GM12872 (cell line): ENCODE data around the gene ERVH48-1.

ENCODE experiments used
- CTCF ChIP-seq: IDR thresholded peaks from 3 replicates; pipeline ENCODE4 v1.5.1; 2011; ENCODE audit warnings: low read depth, mild to moderate bottlenecking, low read length, moderate library complexity; ENCODE audit not compliant: insufficient read depth

The ERVH48-1 gene

DNA sequence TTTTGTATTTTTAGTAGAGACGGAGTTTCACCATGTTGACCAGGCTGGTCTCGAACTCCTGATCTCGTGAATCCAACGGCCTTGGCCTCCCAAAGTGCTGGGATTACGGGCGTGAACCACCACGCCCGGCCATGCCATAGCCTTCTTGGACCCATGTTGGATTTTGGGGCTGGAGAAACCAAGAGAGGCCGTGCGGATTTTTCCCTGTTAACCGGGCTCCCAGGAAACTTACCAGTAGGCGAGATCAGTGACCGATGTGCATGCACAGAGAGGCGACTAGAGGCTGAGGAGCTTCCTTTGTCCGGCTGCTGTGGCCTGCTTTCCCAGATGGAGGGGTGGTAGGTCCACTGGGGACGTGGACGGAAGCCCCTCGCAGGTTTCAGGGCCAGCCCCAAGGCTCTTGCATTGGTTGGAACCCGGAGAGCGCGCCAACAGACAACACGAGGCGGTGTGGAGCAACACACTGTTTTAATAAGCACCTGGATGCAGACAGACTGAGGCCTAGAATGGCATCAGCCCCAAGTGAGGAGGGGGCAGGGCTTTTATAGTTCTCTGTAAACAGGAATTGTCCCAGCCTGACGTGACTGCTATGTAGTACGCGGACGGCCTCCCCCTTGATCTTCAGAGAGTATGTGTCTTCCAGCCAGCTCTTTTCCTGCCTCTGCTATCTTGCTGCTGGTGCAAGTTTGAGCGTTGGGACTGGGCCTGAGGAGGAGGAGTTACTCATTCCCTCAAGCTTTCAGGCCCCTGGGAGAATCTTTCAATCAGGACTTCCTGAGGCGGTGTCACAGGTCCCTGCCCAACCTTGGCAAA is at the start of gene ERVH48-1:
TSS of gene ERVH48-1 (minus strand) at position 517 of the 813 bp plus-strand sequence. CDS start 6,624 bp downstream, outside the sequence.
- no peak for TF ChIP-seq CTCF

- TF ChIP-seq CTCF, result peak; percentile 33; the same call in 1 of the 3 replicates
These were observed 48.8 kb upstream of the ERVH48-1 start, which contains the start of gene PKNOX1 for GRCh38 chr21:42973991-42974831. TSS of gene PKNOX1 (plus strand) at chr21:42974562. CDS start at chr21:43004382, 29,820 bp downstream.

DNA sequence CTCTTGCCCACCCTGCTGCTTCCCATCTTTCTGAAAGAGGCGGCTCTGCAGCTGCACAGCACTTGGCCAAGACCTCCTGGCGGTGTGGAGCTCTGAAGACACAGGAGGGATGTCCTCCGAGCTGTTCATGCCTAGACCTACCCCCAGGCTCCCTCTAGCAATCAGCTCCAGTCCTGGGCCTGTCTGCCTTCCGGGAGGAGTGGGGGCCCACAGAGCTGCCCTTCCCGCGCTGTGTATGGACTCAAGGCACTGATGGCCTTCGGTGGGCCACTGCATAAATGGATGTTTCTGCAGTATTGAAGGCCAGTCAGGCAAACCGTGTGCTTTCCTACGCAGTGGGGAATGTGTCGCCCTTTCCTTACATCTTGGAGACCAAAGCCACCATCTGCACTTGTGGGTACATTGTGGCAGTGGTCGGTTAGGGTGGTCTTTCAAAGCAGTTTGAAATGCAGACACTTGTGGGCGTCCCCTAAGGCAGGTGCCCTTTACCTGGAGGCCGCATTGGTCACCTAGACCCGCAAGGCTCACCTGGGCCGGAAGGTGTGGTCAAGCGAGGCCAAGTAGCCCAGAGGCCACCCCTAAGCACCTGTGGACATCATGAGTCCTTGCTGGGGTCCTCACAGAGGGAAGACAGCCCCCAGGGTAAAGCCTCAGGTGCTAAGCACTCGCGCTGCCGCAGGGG is 48.0 kb upstream of the ERVH48-1 start:
- TF ChIP-seq CTCF, result no peak

DNA sequence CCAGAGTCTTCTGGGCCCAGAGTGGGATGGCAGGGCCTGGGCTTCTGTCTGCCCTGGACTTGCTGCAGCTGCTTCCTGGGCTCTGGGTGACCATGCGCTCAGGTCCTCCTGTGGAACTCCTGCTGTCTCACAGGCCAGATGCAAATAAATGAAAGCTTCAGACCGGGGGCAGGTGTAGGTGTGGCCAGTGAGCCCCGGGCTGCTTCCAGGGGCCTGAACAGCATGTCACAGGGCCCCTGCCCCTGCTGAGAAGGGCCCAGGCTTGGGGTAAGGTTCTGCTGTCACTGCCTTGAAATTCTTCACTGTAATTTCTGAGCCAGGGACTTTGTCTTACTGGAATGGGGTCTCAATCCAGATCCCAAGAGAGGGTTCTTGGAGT is 46.5 kb upstream of the ERVH48-1 start:
- TF ChIP-seq CTCF, result no peak

DNA sequence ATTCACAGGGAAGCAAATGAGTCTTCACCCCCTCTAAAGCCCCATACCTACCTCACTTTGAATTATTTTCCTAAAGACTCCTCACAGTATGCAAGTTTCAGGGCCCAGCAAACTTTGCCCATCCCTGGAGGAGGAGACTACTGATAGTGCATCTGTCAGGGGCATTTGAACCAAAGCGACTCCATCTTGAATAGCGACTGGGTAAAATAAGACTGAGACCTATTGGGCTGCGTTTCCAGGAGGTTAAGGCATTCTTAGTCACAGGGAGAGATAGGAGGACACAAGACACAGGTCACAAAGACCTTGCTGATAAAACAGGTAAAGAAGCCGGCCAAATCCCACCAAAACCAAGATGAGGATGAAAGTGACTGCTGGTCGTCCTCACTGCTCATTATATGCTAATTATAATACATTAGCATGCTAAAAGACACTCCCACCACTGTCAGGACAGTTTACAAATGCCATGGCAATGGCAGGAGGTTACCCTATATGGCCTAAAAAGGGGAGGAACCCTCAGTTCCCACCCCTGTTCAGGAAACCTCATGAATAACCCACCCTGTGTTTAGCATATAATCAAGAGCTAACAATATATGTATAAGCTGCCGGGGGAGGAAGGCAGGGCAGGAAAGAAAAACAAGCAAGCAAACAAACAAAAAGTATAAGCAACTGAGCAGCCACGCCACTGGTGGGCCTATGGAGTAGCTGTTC is 45.7 kb upstream of the ERVH48-1 start:
- TF ChIP-seq CTCF, result no peak

DNA sequence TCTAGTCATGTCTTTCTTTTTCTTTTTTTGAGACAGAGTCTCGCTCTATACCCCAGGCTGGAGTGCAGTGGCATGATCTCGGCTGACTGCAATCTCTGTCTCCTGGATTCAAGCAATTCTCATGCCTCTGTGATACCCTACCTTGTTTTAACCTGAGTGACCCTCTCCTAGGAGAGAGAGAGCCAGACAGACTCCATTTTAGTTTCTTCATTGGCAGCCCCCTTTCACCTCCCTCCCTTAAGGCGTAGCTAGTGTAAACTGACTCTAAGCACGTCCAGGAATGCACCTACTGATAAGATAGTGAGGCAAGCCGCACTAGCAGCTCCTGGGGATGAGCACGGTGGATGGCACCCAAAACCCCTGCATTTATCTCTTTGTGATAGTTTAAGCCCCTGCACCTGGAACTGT is 43.8 kb upstream of the ERVH48-1 start:
- no peak for TF ChIP-seq CTCF
